Fibroblast of skin of right quadriceps (primary cell): ENCODE results near the gene UGT1A8.

Experiments used
- DNase-seq: peaks from one replicate; pipeline ENCODE4 v3.0.0-alpha.2; 2013

Gene UGT1A8

DNA sequence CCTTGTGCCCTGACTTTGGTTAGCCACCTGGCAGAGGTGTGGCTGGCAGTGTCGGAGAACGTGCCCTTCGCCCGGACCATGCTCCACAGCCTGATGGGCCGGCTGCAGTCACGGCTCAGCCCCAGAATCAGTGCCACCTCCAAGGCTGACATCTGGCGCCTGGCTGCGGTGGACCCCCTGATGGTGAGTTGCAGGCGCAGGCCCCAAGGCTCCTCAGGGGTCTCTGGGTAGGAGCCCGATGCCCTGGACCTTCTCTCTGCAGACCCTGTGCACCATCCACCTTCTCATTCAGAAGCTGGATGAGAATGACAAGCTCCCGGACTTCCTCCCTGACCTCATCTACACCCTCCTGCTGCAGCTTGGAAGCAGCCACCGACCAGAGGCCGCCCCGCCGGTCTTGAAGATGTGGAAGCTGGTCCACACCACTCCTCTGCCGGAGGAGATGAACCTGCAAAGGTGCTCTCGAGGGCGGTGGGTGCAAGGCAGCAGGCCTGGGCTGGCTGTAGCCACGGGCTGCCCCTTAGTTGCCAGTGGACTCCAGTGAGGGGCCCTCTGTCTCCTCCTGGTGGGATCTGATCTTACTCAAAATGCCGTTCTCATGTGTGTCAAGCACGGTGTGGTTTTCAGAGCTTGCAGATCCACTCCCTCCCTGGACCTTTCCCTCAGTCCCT lies 204.8 kb downstream of the UGT1A8 start:
- no peak for DNase-seq
